H9 (cell line): ENCODE results near the gene PCNX2. TPM values are rescaled to one million over a fixed set of nuclear protein-coding genes. Genes with fewer than 3 reads are reported as not detected.

ENCODE experiments used
- DNase-seq: peaks from one replicate; pipeline ENCODE4 v3.0.0-alpha.2; 2017
- H2AFZ ChIP-seq: one replicate; pipeline ENCODE4 v1.6.1; 2013; ENCODE audit warnings: mild to moderate bottlenecking, low read length, control low read depth, moderate library complexity
- H2AK5ac ChIP-seq: 2 replicates; pipeline ENCODE4 v1.6.1; 2013; ENCODE audit warnings: low read length, control low read depth, mixed read lengths; ENCODE audit not compliant: insufficient read length
- H2BK120ac ChIP-seq: one replicate; pipeline ENCODE4 v1.6.1; 2013; ENCODE audit warnings: low read depth, mild to moderate bottlenecking, low read length, control low read depth, inconsistent platforms; ENCODE audit not compliant: poor library complexity, severe bottlenecking
- H2BK12ac ChIP-seq: 2 replicates; pipeline ENCODE4 v1.6.1; 2013; ENCODE audit warnings: low read length, control low read depth, mixed read lengths, low read depth; ENCODE audit not compliant: insufficient read length
- H2BK15ac ChIP-seq: 2 replicates; pipeline ENCODE4 v1.6.1; 2013; ENCODE audit warnings: low read depth, low read length, control low read depth
- H2BK20ac ChIP-seq: one replicate; pipeline ENCODE4 v1.6.1; 2013; ENCODE audit warnings: low read depth, mild to moderate bottlenecking, low read length, control low read depth, inconsistent platforms; ENCODE audit not compliant: poor library complexity, severe bottlenecking
- H2BK5ac ChIP-seq: 2 replicates; pipeline ENCODE4 v1.6.1; 2013; ENCODE audit warnings: low read length, control low read depth, mixed read lengths; ENCODE audit not compliant: insufficient read length
- H3K14ac ChIP-seq: 2 replicates; pipeline ENCODE4 v1.6.1; 2013; ENCODE audit warnings: low read length, control low read depth; ENCODE audit not compliant: insufficient read depth
- H3K18ac ChIP-seq: 2 replicates; pipeline ENCODE4 v1.6.1; 2013; ENCODE audit warnings: low read depth, mild to moderate bottlenecking, mixed read lengths, low read length, control low read depth; ENCODE audit not compliant: insufficient read length
- H3K23ac ChIP-seq: 2 replicates; pipeline ENCODE4 v1.6.1; 2013; ENCODE audit warnings: low read length, control low read depth, mixed read lengths, low read depth; ENCODE audit not compliant: insufficient read length
- H3K23me2 ChIP-seq: 2 replicates; pipeline ENCODE4 v1.6.1; 2013; ENCODE audit warnings: low read depth, mild to moderate bottlenecking, mixed read lengths, low read length, control low read depth; ENCODE audit not compliant: insufficient read length, poor library complexity, severe bottlenecking
- H3K27ac ChIP-seq: 2 replicates; pipeline ENCODE4 v1.5.1; 2013; ENCODE audit warnings: low read length, control low read depth, mixed read lengths, low read depth; ENCODE audit not compliant: insufficient read length
- H3K27me3 ChIP-seq: 2 replicates; pipeline ENCODE4 v1.6.1; 2013; ENCODE audit warnings: low read length, control low read depth, inconsistent platforms; ENCODE audit not compliant: insufficient read depth
- H3K4ac ChIP-seq: 2 replicates; pipeline ENCODE4 v1.6.1; 2013; ENCODE audit warnings: low read depth, mild to moderate bottlenecking, control low read depth, inconsistent platforms, low read length, moderate library complexity
- H3K4me1 ChIP-seq: 2 replicates; pipeline ENCODE4 v1.6.1; 2013; ENCODE audit warnings: low read length, control low read depth, inconsistent platforms; ENCODE audit not compliant: insufficient read depth
- H3K4me2 ChIP-seq: 2 replicates; pipeline ENCODE4 v1.6.1; 2013; ENCODE audit warnings: low read length, control low read depth, mixed read lengths; ENCODE audit not compliant: insufficient read length, insufficient read depth
- H3K56ac ChIP-seq: 2 replicates; pipeline ENCODE4 v1.6.1; 2013; ENCODE audit warnings: low read depth, mild to moderate bottlenecking, mixed read lengths, low read length, control low read depth; ENCODE audit not compliant: insufficient read length
- H3K79me1 ChIP-seq: 2 replicates; pipeline ENCODE4 v1.6.1; 2013; ENCODE audit warnings: low read depth, mild to moderate bottlenecking, moderate library complexity, low read length, control low read depth, inconsistent platforms; ENCODE audit not compliant: insufficient read depth, poor library complexity, severe bottlenecking
- H3K79me2 ChIP-seq: 2 replicates; pipeline ENCODE4 v1.6.1; 2013; ENCODE audit warnings: low read length, control low read depth, inconsistent platforms; ENCODE audit not compliant: insufficient read depth
- H3K9ac ChIP-seq: 2 replicates; pipeline ENCODE4 v1.6.1; 2013; ENCODE audit warnings: low read length, control low read depth, mixed read lengths; ENCODE audit not compliant: insufficient read length; ENCODE audit errors: extremely low read depth
- H3K9me3 ChIP-seq: one replicate; pipeline ENCODE4 v1.6.1; 2013; ENCODE audit warnings: low read depth, low read length, inconsistent platforms; ENCODE audit not compliant: control insufficient read depth
- H3T11ph ChIP-seq: one replicate; pipeline ENCODE4 v1.6.1; 2013; ENCODE audit warnings: mild to moderate bottlenecking, low read length, control low read depth, inconsistent platforms
- H4K20me1 ChIP-seq: one replicate; pipeline ENCODE4 v1.6.1; 2013; ENCODE audit not compliant: control insufficient read depth, insufficient read length, insufficient read depth
- H4K5ac ChIP-seq: 2 replicates; pipeline ENCODE4 v1.6.1; 2013; ENCODE audit warnings: low read depth, mild to moderate bottlenecking, mixed read lengths, low read length, control low read depth; ENCODE audit not compliant: insufficient read length
- H4K8ac ChIP-seq: replicated peaks from 2 replicates; pipeline ENCODE4 v1.6.1; 2013; ENCODE audit warnings: low read length, control low read depth, mixed read lengths, low read depth; ENCODE audit not compliant: insufficient read length
- H4K91ac ChIP-seq: 2 replicates; pipeline ENCODE4 v1.6.1; 2013; ENCODE audit warnings: low read depth, mild to moderate bottlenecking, moderate library complexity, mixed read lengths, low read length, control low read depth; ENCODE audit not compliant: insufficient read length
- H3K27ac Mint-ChIP-seq, 3 experiments: 2 replicates in 2 of 3; 3 replicates in 1 of 3; pipeline ENCODE4 v1.8.0; 2020 to 2021; ENCODE audit warnings: mixed read lengths in 3 of 3, mild to moderate bottlenecking in 1 of 3, moderate library complexity in 1 of 3
- H3K27me3 Mint-ChIP-seq: 2 replicates; pipeline ENCODE4 v1.8.0; 2021; ENCODE audit warnings: low read depth, mild to moderate bottlenecking, moderate library complexity, mixed read lengths
- H3K36me3 Mint-ChIP-seq, 3 experiments: 2 replicates in 2 of 3; 3 replicates in 1 of 3; pipeline ENCODE4 v1.8.0; 2020 to 2021; ENCODE audit warnings: low read depth in 3 of 3, mixed read lengths in 3 of 3; ENCODE audit not compliant: insufficient read depth in 1 of 3
- H3K4me1 Mint-ChIP-seq, 2 experiments: 2 replicates each; pipeline ENCODE4 v1.8.0; 2020; ENCODE audit warnings: mixed read lengths in 2 of 2
- H3K4me3 Mint-ChIP-seq, 2 experiments: 2 replicates in 1 of 2; 3 replicates in 1 of 2; pipeline ENCODE4 v1.8.0; 2020 to 2021; ENCODE audit warnings: mild to moderate bottlenecking in 2 of 2, mixed read lengths in 2 of 2, moderate library complexity in 1 of 2
- H3K9me3 Mint-ChIP-seq, 2 experiments: 2 replicates in 1 of 2; 3 replicates in 1 of 2; pipeline ENCODE4 v1.8.0; 2020; ENCODE audit warnings: mild to moderate bottlenecking in 2 of 2, mixed read lengths in 2 of 2, moderate library complexity in 1 of 2
- CTCF ChIP-seq: fragments of 200-600 bp; sonication (generic); conservative IDR thresholded peaks from 3 replicates; pipeline ENCODE4 v1.8.0; 2021; ENCODE audit warnings: antibody characterized with exemption, mild to moderate bottlenecking
- WGBS: extraction: QIAGEN DNeasy Blood & Tissue Kit; methylation state at CpG from one replicate; pipeline ENCODE4 v1.1.7; 2013; ENCODE audit warnings: missing lambda C conversion rate, low lambda C conversion rate, mixed read lengths; ENCODE audit not compliant: insufficient read length; ENCODE audit errors: extremely low coverage; 5-methylcytosine and 5-hydroxymethylcytosine counted together
- total RNA-seq: library from RNA; stranded (reverse); gene quantifications from 2 replicates; pipeline ENCODE4 v1.2.1, GENCODE V29; 2021

Gene PCNX2
- total RNA-seq, 1 experiment from 2014 or later = 45.1 TPM

GRCh38 chr1:233078396-233078795, 217.1 kb downstream of the PCNX2 start:
- Histone ChIP-seq H3K23me2 (no peaks in the 10 kb centered on the region), H3K4ac (no peak overlapping the region), H4K91ac (no peak overlapping the region), H3K9me3 (no peaks in the 10 kb centered on the region), H4K20me1 (no peaks in the 10 kb centered on the region), H2BK120ac (no peak overlapping the region), H4K8ac (no peak overlapping the region), H3K9ac (no peak overlapping the region), H3K79me2 (no peaks in the 10 kb centered on the region), H2BK15ac (no peak overlapping the region), H2BK5ac (no peak overlapping the region), H3K4me1 (no peaks in the 10 kb centered on the region), H3K27me3 (no peaks in the 10 kb centered on the region), H3K79me1 (no peaks in the 10 kb centered on the region), H3K23ac (no peak overlapping the region), H3K14ac (no peak overlapping the region), H3K56ac (no peak overlapping the region), H3K27ac (no peak overlapping the region), H2BK20ac (no peak overlapping the region), H3K18ac (no peak overlapping the region), H3K4me2 (no peak overlapping the region), H3T11ph (no peak overlapping the region), H2BK12ac (no peak overlapping the region), H2AFZ (no peak overlapping the region), H4K5ac (no peak overlapping the region), H2AK5ac (no peak overlapping the region)
- H3K9me3 Mint-ChIP-seq = peaks cover 8% of the 10 kb centered on the region in 2 experiments; a peak in 4 of 5 replicates
- peaks cover 10 to 19% (median 15%) of the 10 kb centered on the region in 3 experiments; a peak in 6 of 7 replicates for H3K36me3 Mint-ChIP-seq
- no peak overlapping the region; a peak in 1 of 7 replicates for H3K27ac Mint-ChIP-seq
- TF ChIP-seq CTCF = no peak
- peaks cover 6 to 16% of the 10 kb centered on the region in 2 experiments for H3K4me1 Mint-ChIP-seq
- WGBS = no CpG with 5 or more reads among the region's 6 CpGs
- H3K4me3 Mint-ChIP-seq = no peak overlapping the region; a peak in 1 of 5 replicates
- no peaks in the 10 kb centered on the region for H3K27me3 Mint-ChIP-seq
- DNase-seq = no peak
